ENCODE measurements around the gene SKI. TPM values are rescaled to one million over a fixed set of nuclear protein-coding genes. Genes with fewer than 3 reads are reported as not detected.

SKI gene
- total and polyA plus RNA-seq, 4 donors, result 17.1 to 90.7 (median 40.7) TPM

- DNase-seq (peak in 1 of 3 donors; percentile 15), ATAC-seq (ENCODE audit: insufficient read depth, low FRiP score) (no peak)
- H3K4me3 ChIP-seq, result no peak overlapping the region
- no peaks in the 10 kb centered on the region for H3K36me3 ChIP-seq (ENCODE audit: control insufficient read depth in 4 of 4, insufficient read depth in 4 of 4, low read length in 4 of 4)
- TF ChIP-seq, protein P1, sequence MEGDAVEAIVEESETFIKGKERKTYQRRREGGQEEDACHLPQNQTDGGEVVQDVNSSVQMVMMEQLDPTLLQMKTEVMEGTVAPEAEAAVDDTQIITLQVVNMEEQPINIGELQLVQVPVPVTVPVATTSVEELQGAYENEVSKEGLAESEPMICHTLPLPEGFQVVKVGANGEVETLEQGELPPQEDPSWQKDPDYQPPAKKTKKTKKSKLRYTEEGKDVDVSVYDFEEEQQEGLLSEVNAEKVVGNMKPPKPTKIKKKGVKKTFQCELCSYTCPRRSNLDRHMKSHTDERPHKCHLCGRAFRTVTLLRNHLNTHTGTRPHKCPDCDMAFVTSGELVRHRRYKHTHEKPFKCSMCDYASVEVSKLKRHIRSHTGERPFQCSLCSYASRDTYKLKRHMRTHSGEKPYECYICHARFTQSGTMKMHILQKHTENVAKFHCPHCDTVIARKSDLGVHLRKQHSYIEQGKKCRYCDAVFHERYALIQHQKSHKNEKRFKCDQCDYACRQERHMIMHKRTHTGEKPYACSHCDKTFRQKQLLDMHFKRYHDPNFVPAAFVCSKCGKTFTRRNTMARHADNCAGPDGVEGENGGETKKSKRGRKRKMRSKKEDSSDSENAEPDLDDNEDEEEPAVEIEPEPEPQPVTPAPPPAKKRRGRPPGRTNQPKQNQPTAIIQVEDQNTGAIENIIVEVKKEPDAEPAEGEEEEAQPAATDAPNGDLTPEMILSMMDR (IDR thresholded peaks at IDR 0.05; ENCODE audit: control extremely low read depth, extremely low read depth), result no peak
- peaks cover 11 to 72% (median 56%) of the 10 kb centered on the region in 5 donors for H3K4me1 ChIP-seq (ENCODE audit: control insufficient read depth in 5 of 5, insufficient read depth in 5 of 5, low read length in 5 of 5)
- no peaks in the 10 kb centered on the region for H3K9me3 ChIP-seq (ENCODE audit: control insufficient read depth in 4 of 4, insufficient read depth in 3 of 4, low read length in 3 of 4)
- H3K27me3 ChIP-seq (ENCODE audit: control insufficient read depth in 3 of 3, insufficient read depth in 3 of 3, low read length in 2 of 3), result no peaks in the 10 kb centered on the region
- WGBS, 2 donors, result 93 to 94% methylated on average over 22 to 23 of the region's 28 CpGs
- H3K9ac ChIP-seq (ENCODE audit: insufficient read depth in 1 of 2, low read length in 2 of 2), result no peak overlapping the region
- no peak overlapping the region for H3K27ac ChIP-seq (ENCODE audit: low read depth in 1 of 2, low read length in 1 of 2)
These were observed 41.2 kb downstream of the SKI start for GRCh38 chr1:2269193-2269921.

DNA sequence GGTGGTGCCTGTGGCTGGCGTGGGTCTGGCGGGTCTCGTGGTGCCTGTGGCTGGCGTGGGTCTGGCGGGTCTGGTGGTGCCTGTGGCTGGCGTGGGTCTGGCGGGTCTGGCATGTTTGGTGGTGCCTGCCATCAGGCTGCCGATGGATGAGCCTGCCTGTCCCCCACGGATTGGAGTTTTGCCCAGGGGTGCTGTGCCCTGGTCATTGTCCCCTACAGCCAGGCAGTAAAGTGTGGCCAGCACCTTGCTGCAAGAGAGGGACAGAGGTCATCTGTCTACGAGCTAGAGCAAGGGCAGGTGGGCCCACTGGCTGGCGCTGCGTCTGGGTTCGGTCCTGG is 41.8 kb downstream of the SKI start:
- 86 to 95% methylated on average over 9 to 10 of the region's 13 CpGs for WGBS, 2 donors
- no peak overlapping the region for H3K4me3 ChIP-seq

GRCh38 chr1:2270260-2271100 is 42.4 kb downstream of the SKI start:
- peak overlapping the region in 1 of 2 donors; percentile 11 for H3K9ac ChIP-seq (ENCODE audit: insufficient read depth in 1 of 2, low read length in 2 of 2)

More for the DNA sequence above, 41.8 kb downstream of the SKI start:
- TF ChIP-seq, protein P1 (IDR thresholded peaks at IDR 0.05; ENCODE audit: control extremely low read depth, extremely low read depth), result no peak
- H3K4me1 ChIP-seq (ENCODE audit: control insufficient read depth in 5 of 5, insufficient read depth in 5 of 5, low read length in 5 of 5), result peaks cover 11 to 78% (median 61%) of the 10 kb centered on the region in 5 donors
- no peaks in the 10 kb centered on the region for H3K36me3 ChIP-seq (ENCODE audit: control insufficient read depth in 4 of 4, insufficient read depth in 4 of 4, low read length in 4 of 4)
- H3K27ac ChIP-seq (ENCODE audit: low read depth in 1 of 2, low read length in 1 of 2), result peak overlapping the region in 1 of 2 donors; percentile 40
- ATAC-seq (ENCODE audit: insufficient read depth, low FRiP score), result no peak
- no peak for DNase-seq
- no peaks in the 10 kb centered on the region for H3K9me3 ChIP-seq (ENCODE audit: control insufficient read depth in 4 of 4, insufficient read depth in 3 of 4, low read length in 3 of 4)
- no peaks in the 10 kb centered on the region for H3K27me3 ChIP-seq (ENCODE audit: control insufficient read depth in 3 of 3, insufficient read depth in 3 of 3, low read length in 2 of 3)
- peak overlapping the region in 1 of 2 donors; percentile 11 for H3K9ac ChIP-seq (ENCODE audit: insufficient read depth in 1 of 2, low read length in 2 of 2)

More at GRCh38 chr1:2270260-2271100, 42.4 kb downstream of the SKI start:
- Histone ChIP-seq H3K27ac (ENCODE audit: low read depth in 1 of 2, low read length in 1 of 2) (peak overlapping the region in 1 of 2 donors; percentile 40), H3K27me3 (ENCODE audit: control insufficient read depth in 3 of 3, insufficient read depth in 3 of 3, low read length in 2 of 3) (no peaks in the 10 kb centered on the region), H3K4me1 (ENCODE audit: control insufficient read depth in 5 of 5, insufficient read depth in 5 of 5, low read length in 5 of 5) (peaks cover 11 to 82% (median 67%) of the 10 kb centered on the region in 5 donors), H3K36me3 (ENCODE audit: control insufficient read depth in 4 of 4, insufficient read depth in 4 of 4, low read length in 4 of 4) (no peaks in the 10 kb centered on the region), H3K9me3 (ENCODE audit: control insufficient read depth in 4 of 4, insufficient read depth in 3 of 4, low read length in 3 of 4) (no peaks in the 10 kb centered on the region), H3K4me3 (no peak overlapping the region)
- DNase-seq (peak in 1 of 3 donors; percentile 23), ATAC-seq (ENCODE audit: insufficient read depth, low FRiP score) (no peak)
- WGBS, 2 donors, result 62 to 76% methylated on average over 26 to 27 of the region's 27 CpGs
- TF ChIP-seq, protein P1 (IDR thresholded peaks at IDR 0.05; ENCODE audit: control extremely low read depth, extremely low read depth), result no peak
